ENCODE measurements around the gene PLEKHA7. TPM values are rescaled to one million over a fixed set of nuclear protein-coding genes. Genes with fewer than 3 reads are reported as not detected.

The PLEKHA7 gene
- total and polyA plus RNA-seq, 2 of the 8 experiments (the other 6 are each of a cell fraction or from before 2014, with no cell fraction given), result 11.4 to 25.6 TPM

GRCh38 chr11:16807306-16807705 lies 206.9 kb downstream of the PLEKHA7 start:
- DNase-seq (ENCODE audit: low read depth in 1 of 2, low spot score in 2 of 2) (no peak), FAIRE-seq (no peak)
- Histone ChIP-seq H3K18ac (ENCODE audit: extremely low read depth, low read length) (no peak overlapping the region), H3K27me3 (replicated peaks in 1 of 4; ENCODE audit: control insufficient read depth in 3 of 4, extremely low read depth in 1 of 4, insufficient read depth in 3 of 4, low read length in 3 of 4) (no peaks in the 10 kb centered on the region), H2AFZ (ENCODE audit: low read length) (no peak overlapping the region), H3K79me2 (ENCODE audit: control insufficient read depth in 1 of 2, insufficient read depth in 2 of 2, low read length in 2 of 2) (no peaks in the 10 kb centered on the region), H4K8ac (ENCODE audit: extremely low read depth, insufficient read depth, low read length) (no peak overlapping the region), H4K20me1 (replicated peaks in 1 of 2; ENCODE audit: control insufficient read depth in 1 of 2, insufficient read depth in 2 of 2, low read length in 2 of 2) (peaks cover 0 to 2% of the 10 kb centered on the region in 2 experiments), H4K91ac (replicated peaks; ENCODE audit: insufficient read length, low read length) (no peak overlapping the region), H3K23ac (ENCODE audit: insufficient read length) (no peak overlapping the region), H3K56ac (replicated peaks; ENCODE audit: insufficient read length, low read depth, low read length) (no peak overlapping the region), H4K5ac (ENCODE audit: insufficient read length, low read depth, low read length) (no peak overlapping the region), H3K9ac (replicated peaks in 1 of 4; ENCODE audit: extremely low read depth in 1 of 4, low read depth in 3 of 4, low read length in 3 of 4) (no peak overlapping the region), H3K36me3 (ENCODE audit: control insufficient read depth in 2 of 4, insufficient read depth in 4 of 4, low read length in 3 of 4) (peaks cover 0 to 4% (median 1%) of the 10 kb centered on the region in 4 experiments; a peak in 3 of 8 replicates), H2BK20ac (ENCODE audit: low read length) (no peak overlapping the region), H2BK120ac (replicated peaks; ENCODE audit: low read depth, low read length) (no peak overlapping the region), H3K9me3 (ENCODE audit: insufficient read depth in 2 of 2, low read depth in 1 of 2, low read length in 1 of 2) (no peaks in the 10 kb centered on the region), H2AK5ac (ENCODE audit: low read depth, low read length) (no peak overlapping the region), H2BK5ac (ENCODE audit: low read depth, low read length) (no peak overlapping the region), H3K79me1 (ENCODE audit: low read depth, low read length) (no peaks in the 10 kb centered on the region), H3K27ac (ENCODE audit: low read depth, low read length) (no peak overlapping the region), H3K4me2 (ENCODE audit: insufficient read depth in 1 of 2, low read depth in 2 of 2, low read length in 2 of 2) (no peak overlapping the region), H3K4ac (replicated peaks; ENCODE audit: insufficient read length, low read depth, low read length) (no peak overlapping the region), H2BK15ac (ENCODE audit: low read length) (no peak overlapping the region), H3K14ac (ENCODE audit: insufficient read length) (no peak overlapping the region), H3K4me3 (ENCODE audit: extremely low read depth in 1 of 4, insufficient read depth in 2 of 4, low read depth in 3 of 4, low read length in 4 of 4) (no peak overlapping the region), H2BK12ac (ENCODE audit: low read depth, low read length) (no peak overlapping the region), H3K4me1 (replicated peaks in 1 of 4; ENCODE audit: control insufficient read depth in 3 of 4, insufficient read depth in 4 of 4, low read length in 3 of 4) (0 out of 7 replicates have a peak, but pooled peaks cover 0 to 2% (median 0%) of the 10 kb centered on the region in 4 experiments), H3K23me2 (ENCODE audit: low read depth, low read length) (no peaks in the 10 kb centered on the region)
- POLR2A ChIA-PET (ENCODE audit: partially characterized antibody), result no interaction called here
- no peak for TF ChIP-seq USF2 (IDR thresholded peaks at IDR 0.05; ENCODE audit: low read length)
- TF ChIP-seq JUN (IDR thresholded peaks at IDR 0.05; ENCODE audit: low read depth, low read length), result no peak
- no peak for TF ChIP-seq CHD2 (IDR thresholded peaks at IDR 0.05; ENCODE audit: low read length)
- no peak for TF ChIP-seq POU5F1 (IDR thresholded peaks at IDR 0.05; ENCODE audit: low read depth, low read length)
- no peak for TF ChIP-seq EP300 (IDR thresholded peaks at IDR 0.05; ENCODE audit: borderline replicate concordance in 1 of 2, low read depth in 2 of 2, low read length in 2 of 2)
- TF ChIP-seq NRF1 (IDR thresholded peaks at IDR 0.05; ENCODE audit: low read depth, low read length), result no peak
- no peak for TF ChIP-seq ZNF274 (IDR thresholded peaks at IDR 0.05; ENCODE audit: borderline replicate concordance, extremely low read depth, low read length)
- TF ChIP-seq SIX5 (IDR thresholded peaks at IDR 0.05; ENCODE audit: low read depth, low read length), result no peak
- no peak for TF ChIP-seq SIRT6 (IDR thresholded peaks at IDR 0.05; ENCODE audit: low read length)
- TF ChIP-seq SAP30 (IDR thresholded peaks at IDR 0.05; ENCODE audit: insufficient read depth, insufficient replicate concordance, low read length), result no peak
- 92% methylated on average over 3 of the region's 3 CpGs; no CpG with 5 or more reads in 1 of the 2 experiments for WGBS, 2 experiments (ENCODE audit: extremely low coverage in 1 of 2, insufficient coverage in 1 of 2, insufficient read length in 1 of 2, insufficient replicate concordance in 2 of 2, low coverage in 1 of 2, low lambda C conversion rate in 2 of 2, missing lambda C conversion rate in 1 of 2)
- CTCF ChIA-PET (ENCODE audit: partially characterized antibody), result interaction anchor here (1.1 to 6.2 kb wide), 8 partner anchors 10 to 256 kb away, joined by 3 to 42 read pairs (median 4); no protein-coding TSS in a partner anchor
